Kidney epithelial cell (primary cell): ENCODE data around the gene RAB3GAP1. TPM values are rescaled to one million over a fixed set of nuclear protein-coding genes. Genes with fewer than 3 reads are reported as not detected.

ENCODE experiments used
- DNase-seq: peaks from one replicate; pipeline ENCODE4 v3.0.0-alpha.2; 2010; ENCODE audit warnings: low read depth
- H3K27me3 ChIP-seq: 2 replicates; pipeline ENCODE4 v1.6.0; 2011; ENCODE audit warnings: low read length; ENCODE audit not compliant: control insufficient read depth, insufficient read depth
- H3K36me3 ChIP-seq: 2 replicates; pipeline ENCODE4 v1.5.1; 2011; ENCODE audit warnings: low read length; ENCODE audit not compliant: control insufficient read depth, insufficient read depth
- H3K4me3 ChIP-seq: 2 replicates; pipeline ENCODE4 v1.5.1; 2011; ENCODE audit warnings: low read depth, mild to moderate bottlenecking, control low read depth, low read length
- CTCF ChIP-seq: IDR thresholded peaks from 2 replicates; pipeline ENCODE4 v1.5.1; 2011; ENCODE audit warnings: mild to moderate bottlenecking, moderate library complexity, low read length, control low read depth, inconsistent platforms; ENCODE audit not compliant: insufficient read depth, poor library complexity, severe bottlenecking
- total RNA-seq: library from RNA; depleted of rRNA; stranded (reverse); fragments of >200 nt; gene quantifications from 2 replicates; pipeline ENCODE4 v1.2.3, GENCODE V29; 2015

RAB3GAP1 gene
- total RNA-seq, 1 donor from 2014 or later = 48.2 TPM

GRCh38 chr2:135154962-135155361, 102.9 kb downstream of the RAB3GAP1 start:
- no peak for DNase-seq
- H3K27me3 ChIP-seq = no peaks in the 10 kb centered on the region
- no peak overlapping the region for H3K4me3 ChIP-seq
- no peak for TF ChIP-seq CTCF
- H3K36me3 ChIP-seq = peaks cover 1% of the 10 kb centered on the region

- Histone ChIP-seq H3K4me3 (no peak overlapping the region), H3K27me3 (no peaks in the 10 kb centered on the region), H3K36me3 (peaks cover 1% of the 10 kb centered on the region)
- no peak for DNase-seq
- TF ChIP-seq CTCF = no peak
Measured at GRCh38 chr2:135157856-135158255, 105.8 kb downstream of the RAB3GAP1 start.

- no peak for TF ChIP-seq CTCF
- no peak for DNase-seq
- no peak overlapping the region for H3K4me3 ChIP-seq
- no peaks in the 10 kb centered on the region for H3K27me3 ChIP-seq
- H3K36me3 ChIP-seq = peaks cover 1% of the 10 kb centered on the region
Measured at GRCh38 chr2:135159191-135159590, 107.1 kb downstream of the RAB3GAP1 start.

- Histone ChIP-seq H3K4me3 (no peak overlapping the region), H3K36me3 (peaks cover 1% of the 10 kb centered on the region), H3K27me3 (no peaks in the 10 kb centered on the region)
- no peak for TF ChIP-seq CTCF
- DNase-seq = no peak
Measured at GRCh38 chr2:135162377-135162776, 110.3 kb downstream of the RAB3GAP1 start.

GRCh38 chr2:135162786-135163185, 110.7 kb downstream of the RAB3GAP1 start:
- H3K27me3 ChIP-seq = no peaks in the 10 kb centered on the region
- DNase-seq = no peak
- TF ChIP-seq CTCF = no peak
- H3K4me3 ChIP-seq = no peak overlapping the region
- peaks cover 1% of the 10 kb centered on the region for H3K36me3 ChIP-seq

- Histone ChIP-seq H3K4me3 (no peak overlapping the region), H3K27me3 (no peaks in the 10 kb centered on the region), H3K36me3 (peaks cover 1% of the 10 kb centered on the region)
- DNase-seq = no peak
- no peak for TF ChIP-seq CTCF
Measured at GRCh38 chr2:135163306-135163705, 111.2 kb downstream of the RAB3GAP1 start.
